GM12878 (cell line): ENCODE measurements around the gene PGLYRP2. TPM values are rescaled to one million over a fixed set of nuclear protein-coding genes. Genes with fewer than 3 reads are reported as not detected.

Source experiments
- ATAC-seq: fragments of 200-7000 bp; cut with Tn5 transposase; 3 replicates; pipeline ENCODE4 v1.9.1; 2020; ENCODE audit warnings: mild to moderate bottlenecking, moderate library complexity
- BruUV-seq: library from RNA; stranded (reverse); fragments of 400-500 nt; replicated peaks from 2 replicates; lab custom pipeline; 2021; lab: Mats Ljungman, UMichigan
- CTCF ChIA-PET: fragments of 300-600 bp; sonication (Branson Sonifier 250); formaldehyde crosslinking; extraction: SDS; loops from one replicate; lab custom pipeline; 2021; ENCODE audit warnings: inconsistent platforms; lab: Yijun Ruan, JAX
- POLR2A ChIA-PET: fragments of 350-600 bp; formaldehyde crosslinking; extraction: SDS; loops from one replicate; lab custom pipeline; 2021; ENCODE audit warnings: inconsistent platforms; lab: Charles Lee
- RAD21 ChIA-PET: fragments of 300-600 bp; sonication (Branson Sonifier 250); formaldehyde crosslinking; loops from one replicate; lab custom pipeline; 2023; ENCODE audit warnings: antibody characterized with exemption; ENCODE audit not compliant: unreplicated experiment; lab: Charles Lee
- SMC1A ChIA-PET: fragments of 300-600 bp; sonication (Branson Sonifier 250); formaldehyde crosslinking; loops from one replicate; lab custom pipeline; 2023; ENCODE audit not compliant: unreplicated experiment, uncharacterized antibody; lab: Charles Lee
- DNase-seq: peaks from one replicate; pipeline ENCODE4 v3.0.0-alpha.2; 2011; ENCODE audit warnings: low read depth, low spot score
- FAIRE-seq: peaks from 3 replicates; lab custom pipeline; 2011; peaks lifted over from hg19 to GRCh38; lab: Jason Lieb, UNC
- H2AFZ ChIP-seq: 2 replicates; pipeline ENCODE4 v1.6.0; 2011; ENCODE audit warnings: low read depth, low read length, control low read depth; ENCODE audit not compliant: control insufficient read depth
- H3K27ac ChIP-seq: 2 replicates; pipeline ENCODE4 v1.5.1; 2011; ENCODE audit warnings: control low read depth; ENCODE audit not compliant: control insufficient read depth, insufficient read depth
- H3K27me3 ChIP-seq, 2 experiments: replicated peaks in 1 of 2; 2 replicates each; pipeline versions ENCODE4 v1.6.0 to v1.6.1; 2011; ENCODE audit warnings: low read length in 1 of 2; ENCODE audit not compliant: control insufficient read depth in 2 of 2, insufficient read depth in 2 of 2
- H3K36me3 ChIP-seq, 2 experiments: 2 replicates each; pipeline ENCODE4 v1.5.1; 2011; ENCODE audit warnings: low read length in 1 of 2; ENCODE audit not compliant: control insufficient read depth in 2 of 2, insufficient read depth in 2 of 2
- H3K4me1 ChIP-seq: 2 replicates; pipeline ENCODE4 v1.6.1; 2011; ENCODE audit warnings: mild to moderate bottlenecking, low read length, moderate library complexity, mixed read lengths; ENCODE audit not compliant: control insufficient read depth, insufficient read depth
- H3K4me2 ChIP-seq: 2 replicates; pipeline ENCODE4 v1.6.0; 2011; ENCODE audit warnings: control low read depth; ENCODE audit not compliant: control insufficient read depth, insufficient read depth
- H3K4me3 ChIP-seq: fragments of 200-600 bp; sonication (generic); 2 replicates; pipeline ENCODE4 v1.5.1; 2016
- H3K79me2 ChIP-seq: 2 replicates; pipeline ENCODE4 v1.6.0; 2011; ENCODE audit warnings: low read length; ENCODE audit not compliant: control insufficient read depth, insufficient read depth
- H3K9ac ChIP-seq: 2 replicates; pipeline ENCODE4 v1.8.0; 2011; ENCODE audit warnings: low read length, control low read depth, mixed read lengths; ENCODE audit not compliant: control insufficient read depth, insufficient read depth
- H3K9me3 ChIP-seq: replicated peaks from 3 replicates; pipeline ENCODE4 v1.5.1; 2011; ENCODE audit warnings: mild to moderate bottlenecking, low read length; ENCODE audit not compliant: control insufficient read depth, insufficient read depth
- H4K20me1 ChIP-seq: 2 replicates; pipeline ENCODE4 v1.6.0; 2011; ENCODE audit not compliant: control insufficient read depth, insufficient read depth
- KAT2A ChIP-seq: conservative IDR thresholded peaks from 2 replicates; pipeline ENCODE4 v1.6.1; 2011; ENCODE audit warnings: low read depth, low read length; ENCODE audit not compliant: control insufficient read depth
- NBN ChIP-seq: fragments of 450-650 bp; IDR thresholded peaks from 2 replicates; pipeline ENCODE4 v1.6.1; 2016
- NFYA ChIP-seq: IDR thresholded peaks from 2 replicates; pipeline ENCODE4 v1.6.1; 2011; ENCODE audit warnings: low read depth, mild to moderate bottlenecking, low read length, improper control_type of control experiment, borderline replicate concordance
- NFYB ChIP-seq: IDR thresholded peaks from 2 replicates; pipeline ENCODE4 v1.6.1; 2011; ENCODE audit warnings: low read depth, mild to moderate bottlenecking, low read length, improper control_type of control experiment, moderate library complexity; ENCODE audit not compliant: insufficient read depth
- PAX8 ChIP-seq: fragments of 450-650 bp; IDR thresholded peaks from 2 replicates; pipeline ENCODE4 v1.6.1; 2017; ENCODE audit warnings: mild to moderate bottlenecking, moderate library complexity
- PBX3 ChIP-seq: IDR thresholded peaks from 2 replicates; pipeline ENCODE4 v1.6.1; 2011; ENCODE audit warnings: mild to moderate bottlenecking, low read depth, low read length, moderate library complexity; ENCODE audit not compliant: insufficient replicate concordance
- SIX5 ChIP-seq: IDR thresholded peaks from 2 replicates; pipeline ENCODE4 v1.6.1; 2011; ENCODE audit warnings: mild to moderate bottlenecking, low read depth, low read length, moderate library complexity; ENCODE audit not compliant: severe bottlenecking
- SUZ12 ChIP-seq: fragments of 200-600 bp; sonication (generic); IDR thresholded peaks from one replicate; pipeline ENCODE4 v1.6.1; 2018; ENCODE audit warnings: antibody characterized with exemption, mild to moderate bottlenecking; ENCODE audit not compliant: unreplicated experiment
- ZBED1 ChIP-seq: IDR thresholded peaks from 2 replicates; pipeline ENCODE4 v1.6.1; 2016; ENCODE audit warnings: borderline replicate concordance
- ZBTB40 ChIP-seq: fragments of 450-650 bp; IDR thresholded peaks from 2 replicates; pipeline ENCODE4 v1.6.1; 2016; ENCODE audit warnings: mild to moderate bottlenecking, moderate library complexity, borderline replicate concordance
- WGBS: methylation state at CpG from one replicate; pipeline ENCODE4 v1.1.6; 2016; ENCODE audit warnings: low lambda C conversion rate; ENCODE audit not compliant: insufficient replicate concordance, insufficient coverage; ENCODE audit errors: missing lambda C conversion rate; 5-methylcytosine and 5-hydroxymethylcytosine counted together
- in situ Hi-C: fragments of 300-500 bp; cut with MboI; formaldehyde crosslinking; loops from 9 replicates; pipeline ENCODE4 v1.14.3; 2018; ENCODE audit warnings: mixed read lengths
- intact Hi-C: fragments of 100-400 bp; cut with micrococcal nuclease; formaldehyde crosslinking; loops from one replicate; pipeline ENCODE4 v1.14.2; 2022; ENCODE audit not compliant: unreplicated experiment
- polyA plus RNA-seq, 11 experiments: library from polyadenylated mRNA; depleted of rRNA in 4 of 11; unstranded in 6 of 11; stranded (reverse) in 5 of 11; fragments of >200 nt; fragmentation: Nextera tagmentation in 4 of 11; fragmentation: Illumina TruSeq in 1 of 11; extraction: Ambion mirVana in 4 of 11; extraction: Trizol in 1 of 11; gene quantifications; 1 replicate in 1 of 11; 2 replicates in 10 of 11; pipeline versions ENCODE4 v1.2.1 to v1.2.3, GENCODE V29; 2011 to 2016; ENCODE audit warnings: inconsistent platforms in 2 of 11, missing spikeins in 2 of 11, low read depth in 1 of 11
- total RNA-seq, 4 experiments: library from RNA; depleted of rRNA in 3 of 4; stranded (reverse); fragments of >200 nt in 3 of 4; fragmentation: Illumina TruSeq in 1 of 4; extraction: Trizol in 1 of 4; gene quantifications; 2 replicates each; pipeline versions ENCODE4 v1.2.1 to v1.2.3, GENCODE V29; 2013 to 2021

Gene PGLYRP2
- total and polyA plus RNA-seq, 10 of the 15 experiments (the other 5 are each of a cell fraction or from before 2014, with no cell fraction given): 0.15 to 0.48 (median 0.26) TPM; not detected in 5

- no peaks in the 10 kb centered on the region for H3K36me3 ChIP-seq
- no peak for FAIRE-seq
- H3K79me2 ChIP-seq: no peaks in the 10 kb centered on the region
- CTCF ChIA-PET: no interaction called here
- in situ Hi-C loops: no loop called here
- H3K4me2 ChIP-seq: no peak overlapping the region
- no peaks in the 10 kb centered on the region for H4K20me1 ChIP-seq
- RAD21 ChIA-PET: no interaction called here
- H3K9me3 ChIP-seq: no peaks in the 10 kb centered on the region
- SMC1A ChIA-PET: no interaction called here
- intact Hi-C loops: no loop called here
- no peak for DNase-seq
- no peaks in the 10 kb centered on the region for H3K27me3 ChIP-seq
- no peak for ATAC-seq
- H2AFZ ChIP-seq: no peak overlapping the region
- 68% methylated on average over 7 of the region's 7 CpGs for WGBS
- H3K4me1 ChIP-seq: peaks cover 7% of the 10 kb centered on the region
- POLR2A ChIA-PET: no interaction called here
- H3K27ac ChIP-seq: no peak overlapping the region
- no peak overlapping the region for H3K4me3 ChIP-seq
- H3K9ac ChIP-seq: no peak overlapping the region
- BruUV-seq: no TSS peak
- TF ChIP-seq PBX3 (no peak), PAX8 (no peak), ZBED1 (no peak), SUZ12 (no peak), NFYB (no peak), SIX5 (no peak), KAT2A (no peak), NBN (no peak), ZBTB40 (no peak), NFYA (no peak)
These were observed 33.4 kb downstream of the PGLYRP2 start for GRCh38 chr19:15445807-15446376.
